ENCODE results near the gene PREP.
"Not testable (repeated sequence)": the region's sequence is repeated elsewhere in the genome, so short reads cannot be mapped to it uniquely, and the experiment has no call there.

The PREP gene

DNA sequence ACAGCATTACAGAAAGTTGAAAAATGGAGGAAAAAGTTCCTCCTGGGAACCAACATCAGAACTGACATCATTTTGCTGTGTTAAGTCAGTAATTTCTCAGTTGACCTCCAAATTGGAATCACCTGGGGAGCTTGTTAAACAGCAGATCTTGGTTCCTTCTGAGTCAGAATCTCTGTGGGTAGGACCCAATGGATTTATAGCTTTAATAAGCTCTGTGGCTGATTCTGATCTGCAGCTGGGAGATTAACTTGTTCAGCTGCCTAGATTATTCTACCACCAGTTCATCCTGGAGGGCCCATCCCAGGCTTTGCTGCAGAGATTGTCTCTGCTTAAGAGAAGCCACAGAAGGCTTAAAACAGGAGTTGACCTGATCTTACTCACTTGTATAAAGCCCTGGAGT is 132.4 kb downstream of the PREP start:
- DNase-seq (ENCODE audit: low read depth, low spot score) = no peak

GRCh38 chr6:105269390-105269789 is 133.5 kb downstream of the PREP start:
- DNase-seq (ENCODE audit: low read depth, low spot score) = no peak

DNA sequence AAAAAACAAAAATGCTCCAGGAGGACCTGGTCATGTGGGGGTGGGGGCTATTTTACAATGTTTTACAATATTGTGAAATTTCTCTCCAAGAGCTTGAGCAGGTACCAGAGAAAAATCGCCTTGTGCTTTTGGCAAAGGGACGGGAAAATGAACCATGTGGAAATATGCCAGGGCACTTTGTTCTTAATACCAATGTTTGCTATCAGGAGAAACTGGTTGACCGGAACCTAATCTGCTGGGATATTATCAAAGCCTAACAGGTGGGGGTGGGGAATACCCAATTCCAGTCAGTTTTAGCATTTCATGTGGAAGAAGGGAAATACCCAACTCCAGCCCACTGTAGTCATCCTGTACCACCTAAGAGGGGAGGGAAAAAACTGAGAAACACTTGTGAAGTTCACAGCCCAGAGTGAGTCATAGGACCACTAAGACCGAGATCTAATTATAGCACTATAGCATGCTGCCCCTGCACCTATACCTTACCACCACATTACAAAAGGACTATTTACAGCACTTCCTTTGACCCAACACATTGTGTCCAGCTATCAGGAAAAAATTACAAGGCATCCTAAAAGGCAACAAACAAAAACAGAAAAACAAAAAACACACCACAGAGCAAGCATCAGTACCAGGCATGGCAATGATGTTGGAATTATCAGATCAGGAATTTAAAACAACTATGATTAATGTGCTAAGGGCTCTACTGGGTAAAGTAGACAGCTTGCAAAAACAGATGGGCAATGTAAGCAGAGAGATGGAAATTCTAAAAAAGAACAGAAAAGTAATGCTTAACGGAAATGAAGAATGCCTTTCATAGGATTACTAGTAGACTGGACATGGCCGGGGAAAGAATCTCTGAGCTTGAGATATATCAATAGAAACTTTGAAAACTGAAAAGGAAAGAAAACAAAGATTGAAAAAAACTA is 138.9 kb downstream of the PREP start:
- no peak for DNase-seq (ENCODE audit: low read depth, low spot score)

DNA sequence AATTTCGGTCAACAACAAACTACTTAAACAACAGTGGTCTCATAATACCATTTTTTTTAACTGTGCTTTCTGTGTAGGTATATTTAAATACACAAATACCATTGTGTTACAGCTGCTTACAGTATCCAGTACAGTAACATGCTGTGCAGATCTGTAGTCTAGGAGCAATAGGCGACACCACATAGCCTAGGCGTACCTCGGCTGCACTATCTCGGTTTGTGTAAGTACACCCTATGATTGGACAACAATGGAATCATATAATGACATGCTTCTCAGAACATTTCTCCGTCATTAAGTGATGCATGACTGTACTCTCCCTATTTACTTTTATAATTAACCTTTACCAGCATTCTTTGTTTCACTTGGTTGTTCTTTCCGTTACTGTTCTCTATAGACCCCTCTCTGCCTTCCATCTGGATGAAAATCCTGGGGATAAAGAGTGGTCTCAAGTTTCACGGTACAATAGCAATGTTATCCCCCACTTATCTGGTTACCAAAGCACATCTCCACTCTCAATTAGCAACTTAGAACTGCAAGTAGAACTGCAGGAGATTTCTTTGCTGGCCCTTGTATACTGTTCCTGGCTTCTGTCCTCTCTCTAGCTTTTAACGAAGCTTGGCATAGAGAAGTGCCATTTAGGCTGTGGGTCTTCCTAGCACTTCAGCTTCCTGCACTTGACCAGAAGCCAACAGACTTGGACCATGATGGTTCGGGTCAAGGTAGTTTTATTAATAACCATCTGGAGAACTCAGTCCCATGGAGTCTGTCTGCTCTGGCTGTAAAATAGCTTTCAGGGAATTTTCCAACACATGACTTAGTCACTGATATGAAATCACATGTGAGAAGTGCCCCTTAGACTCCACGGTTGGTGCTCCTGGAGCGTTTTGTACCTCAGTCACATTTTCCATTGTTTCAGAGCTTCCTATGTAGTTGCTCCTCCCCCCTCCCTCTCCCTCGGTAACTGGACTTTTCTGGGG is 142.7 kb downstream of the PREP start:
- no peak for DNase-seq (ENCODE audit: low read depth, low spot score)

GRCh38 chr6:105258816-105259215 is 144.1 kb downstream of the PREP start:
- DNase-seq (ENCODE audit: low read depth, low spot score) = no peak

DNA sequence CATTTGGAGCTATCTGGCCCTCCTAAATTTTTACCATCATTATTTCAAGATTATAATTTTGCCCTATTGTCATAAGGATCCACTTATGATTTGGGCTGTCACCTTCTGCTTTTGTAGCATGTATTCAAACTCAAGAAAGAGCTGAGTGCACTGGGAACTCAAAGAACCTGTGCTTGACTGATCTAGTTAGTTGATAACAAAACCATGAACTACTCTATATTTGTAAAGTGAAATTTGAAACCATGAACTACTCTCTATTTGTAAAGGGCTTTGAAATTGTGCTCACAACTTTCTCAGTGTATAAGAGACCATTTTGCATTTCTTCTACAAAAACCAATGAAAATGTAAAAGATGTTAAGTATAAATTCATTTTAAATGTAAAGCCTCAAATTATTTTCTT is 145.5 kb downstream of the PREP start:
- DNase-seq (ENCODE audit: low read depth, low spot score) = no peak

DNA sequence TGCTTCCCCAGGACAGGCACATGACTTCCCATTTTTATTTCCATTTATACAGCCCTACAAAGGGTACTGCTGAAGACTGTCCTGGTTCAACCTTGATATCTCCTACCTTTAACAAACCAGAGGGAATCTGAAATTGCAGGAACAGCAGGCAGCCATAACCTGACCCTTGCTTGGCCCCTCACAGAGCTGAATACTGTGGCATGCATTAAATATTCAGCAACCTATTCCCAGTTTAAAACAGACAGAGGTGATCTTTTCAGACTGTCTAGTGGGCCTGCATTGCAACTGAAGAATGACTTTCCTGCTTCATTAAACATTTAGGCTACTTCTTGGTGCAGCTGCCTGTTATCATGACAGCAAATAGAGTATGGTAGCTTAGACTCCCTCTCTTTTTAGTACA is 146.3 kb downstream of the PREP start:
- DNase-seq (ENCODE audit: low read depth, low spot score) = no peak

GRCh38 chr6:105253787-105254186 is 149.1 kb downstream of the PREP start:
- no peak for DNase-seq (ENCODE audit: low read depth, low spot score)

GRCh38 chr6:105251689-105252088 is 151.2 kb downstream of the PREP start:
- DNase-seq (ENCODE audit: low read depth, low spot score) = no peak

DNA sequence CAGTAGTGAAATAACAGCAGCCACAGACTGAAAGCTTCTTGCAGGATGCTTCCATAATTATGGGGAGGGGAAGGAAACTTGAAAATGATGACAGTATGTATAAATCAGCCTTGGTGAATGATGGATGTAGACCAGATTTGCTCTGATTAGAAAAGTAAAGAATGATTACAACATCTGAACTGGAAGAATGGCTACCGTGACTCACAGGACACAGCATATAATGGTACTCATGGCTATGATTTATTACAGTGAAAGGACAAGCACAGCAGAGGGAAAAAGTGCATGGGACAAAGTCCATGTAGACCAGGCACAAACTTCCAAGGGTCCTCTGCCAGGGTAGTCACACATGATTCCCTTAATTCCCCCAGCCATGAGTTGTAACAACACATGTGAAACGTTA is 152.3 kb downstream of the PREP start:
- no peak for DNase-seq (ENCODE audit: low read depth, low spot score)

DNA sequence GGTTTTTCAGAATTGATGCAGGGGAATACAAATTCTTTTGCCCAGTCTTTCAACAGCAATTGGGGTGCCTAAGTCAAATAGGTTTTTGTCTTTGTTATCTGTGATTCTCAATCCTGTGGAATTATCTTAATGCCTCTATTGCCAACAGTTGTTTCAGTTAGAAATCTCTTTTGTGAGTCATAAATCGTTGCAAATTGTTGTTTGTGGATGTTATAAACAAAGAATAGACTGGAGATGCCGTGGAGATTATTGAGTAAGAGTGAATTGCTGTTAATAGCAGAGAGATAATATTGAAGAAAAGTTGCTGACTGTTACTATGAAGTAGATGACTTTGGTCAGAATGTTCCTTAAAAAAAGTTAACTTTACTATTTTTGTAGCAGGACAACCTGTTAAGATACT is 159.4 kb downstream of the PREP start:
- no peak for DNase-seq (ENCODE audit: low read depth, low spot score)

- DNase-seq (ENCODE audit: low read depth, low spot score) = no peak
Observed at GRCh38 chr6:105235155-105235554, 167.7 kb downstream of the PREP start.

DNA sequence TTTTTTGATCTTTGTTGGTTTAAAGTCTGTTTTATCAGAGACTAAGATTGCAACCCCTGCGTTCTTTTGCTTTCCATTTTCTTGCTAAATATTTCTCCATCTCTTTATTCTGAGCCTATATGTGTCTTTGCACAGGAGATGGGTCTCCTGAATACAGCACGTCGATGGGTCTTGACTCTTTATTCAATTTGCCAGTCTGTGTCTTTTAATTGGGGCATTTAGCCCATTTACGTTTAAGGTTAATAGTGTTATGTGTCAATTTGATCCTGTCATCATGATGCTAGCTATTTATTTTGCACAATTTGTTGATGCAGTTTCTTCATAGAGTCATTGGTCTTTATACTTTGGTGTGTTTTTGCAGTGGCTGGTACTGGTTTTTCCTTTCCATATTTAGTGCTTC is 171.1 kb downstream of the PREP start:
- DNase-seq (ENCODE audit: low read depth, low spot score) = not testable (repeated sequence)
